DLD1 (cell line): Measurements from ENCODE around the gene NUBPL.
"Not testable (repeated sequence)": the region's sequence is repeated elsewhere in the genome, so short reads cannot be mapped to it uniquely, and the experiment has no call there.

Experiments
- in situ Hi-C: cut with HindIII; loops from 2 replicates; pipeline ENCODE4 v1.10.0; 2017; ENCODE audit warnings: low sequenced_read_pairs

NUBPL gene

GRCh38 chr14:31726337-31726736 lies 165.1 kb downstream of the NUBPL start:
- in situ Hi-C loops: no loop called here

- in situ Hi-C loops: no loop called here
Observed at GRCh38 chr14:31727797-31728196, 166.6 kb downstream of the NUBPL start.

- in situ Hi-C loops: no loop called here
Observed at GRCh38 chr14:31740688-31741087, 179.5 kb downstream of the NUBPL start.

- in situ Hi-C loops: no loop called here
Observed at GRCh38 chr14:31745741-31746140, 184.5 kb downstream of the NUBPL start.

- in situ Hi-C loops: no loop called here
Observed at GRCh38 chr14:31746326-31746725, 185.1 kb downstream of the NUBPL start.

GRCh38 chr14:31749275-31749674 lies 188.1 kb downstream of the NUBPL start:
- in situ Hi-C loops: no loop called here

- in situ Hi-C loops: not testable (repeated sequence)
Observed at GRCh38 chr14:31751047-31751446, 189.8 kb downstream of the NUBPL start.

GRCh38 chr14:31752867-31753661 lies 191.9 kb downstream of the NUBPL start:
- in situ Hi-C loops: no loop called here

GRCh38 chr14:31758941-31759340 lies 197.7 kb downstream of the NUBPL start:
- in situ Hi-C loops: no loop called here

GRCh38 chr14:31760277-31760676 lies 199.1 kb downstream of the NUBPL start:
- in situ Hi-C loops: no loop called here

GRCh38 chr14:31761325-31761724 lies 200.1 kb downstream of the NUBPL start:
- in situ Hi-C loops: no loop called here

GRCh38 chr14:31763041-31763440 lies 201.8 kb downstream of the NUBPL start:
- in situ Hi-C loops: no loop called here

- in situ Hi-C loops: no loop called here
Observed at GRCh38 chr14:31766315-31766892, 205.2 kb downstream of the NUBPL start.

- in situ Hi-C loops: no loop called here
Observed at GRCh38 chr14:31768355-31768754, 207.2 kb downstream of the NUBPL start.

GRCh38 chr14:31770271-31770670 lies 209.1 kb downstream of the NUBPL start:
- in situ Hi-C loops: no loop called here

- in situ Hi-C loops: no loop called here
Observed at GRCh38 chr14:31774567-31774966, 213.4 kb downstream of the NUBPL start.

- in situ Hi-C loops: no loop called here
Observed at GRCh38 chr14:31777312-31777711, 216.1 kb downstream of the NUBPL start.

- in situ Hi-C loops: no loop called here
Observed at GRCh38 chr14:31781578-31781977, 220.4 kb downstream of the NUBPL start.

GRCh38 chr14:31785574-31785973 lies 224.4 kb downstream of the NUBPL start:
- in situ Hi-C loops: no loop called here

GRCh38 chr14:31787377-31787776 lies 226.2 kb downstream of the NUBPL start:
- in situ Hi-C loops: no loop called here

- in situ Hi-C loops: no loop called here
Observed at GRCh38 chr14:31788340-31788739, 227.1 kb downstream of the NUBPL start.

- in situ Hi-C loops: no loop called here
Observed at GRCh38 chr14:31792726-31793125, 231.5 kb downstream of the NUBPL start.

GRCh38 chr14:31797946-31798345 lies 236.7 kb downstream of the NUBPL start:
- in situ Hi-C loops: not testable (repeated sequence)
